Gastrocnemius medialis (tissue), 4 donors: ENCODE data around the gene FASN. TPM values are rescaled to one million over a fixed set of nuclear protein-coding genes. Genes with fewer than 3 reads are reported as not detected.

Experiments used
- ATAC-seq, 2 donors: fragments of 150-250 bp; one replicate each; pipeline ENCODE4 v1.9.1; 2016
- DNase-seq, 2 donors: peaks; one replicate each; pipeline ENCODE4 v3.0.0-alpha.2; 2019
- H3K27ac ChIP-seq, 4 donors: fragments of 200-600 bp; sonication (generic); 1 replicate in 1 of 4; 2 replicates in 3 of 4; pipeline ENCODE4 v1.5.1; 2016 to 2018; ENCODE audit warnings: mild to moderate bottlenecking in 2 of 4, moderate library complexity in 1 of 4
- H3K27me3 ChIP-seq, 3 donors: fragments of 200-600 bp; sonication (generic) in 2 of 3; 1 replicate in 1 of 3; 2 replicates in 2 of 3; pipeline versions ENCODE4 v1.5.1 to v1.6.0; 2016 to 2019; ENCODE audit warnings: mild to moderate bottlenecking in 1 of 3, moderate library complexity in 1 of 3
- H3K36me3 ChIP-seq, 2 donors: fragments of 200-600 bp; sonication (generic) in 1 of 2; one replicate each; pipeline ENCODE4 v1.5.1; 2017 to 2018
- H3K4me1 ChIP-seq, 2 donors: fragments of 200-600 bp; sonication (generic) in 1 of 2; one replicate each; pipeline ENCODE4 v1.5.1; 2016 to 2017; ENCODE audit warnings: mild to moderate bottlenecking in 2 of 2
- H3K4me3 ChIP-seq, 4 donors: fragments of 200-600 bp; sonication (generic) in 3 of 4; 1 replicate in 1 of 4; 2 replicates in 3 of 4; pipeline ENCODE4 v1.5.1; 2016 to 2019; ENCODE audit warnings: mild to moderate bottlenecking in 2 of 4
- H3K9me3 ChIP-seq, 3 donors: fragments of 200-600 bp; sonication (generic) in 2 of 3; 1 replicate in 1 of 3; 2 replicates in 2 of 3; pipeline ENCODE4 v1.5.1; 2016 to 2019
- CTCF ChIP-seq, 5 experiments: fragments of 450-650 bp in 3 of 5; fragments of 200-600 bp in 2 of 5; sonication (generic) in 2 of 5; IDR thresholded peaks in 4 of 5; conservative IDR thresholded peaks in 1 of 5; 1 replicate in 4 of 5; 2 replicates in 1 of 5; pipeline ENCODE4 v1.5.1; 2016 to 2019; ENCODE audit warnings: antibody characterized with exemption in 5 of 5, mild to moderate bottlenecking in 3 of 5, moderate library complexity in 3 of 5
- POLR2A ChIP-seq, 2 donors: fragments of 450-650 bp; IDR thresholded peaks; one replicate each; pipeline ENCODE4 v1.6.1; 2017; ENCODE audit warnings: antibody characterized with exemption in 2 of 2, mild to moderate bottlenecking in 2 of 2, moderate library complexity in 2 of 2
- in situ Hi-C, 4 donors: fragments of 200-750 bp; cut with MboI; loops; one replicate each; pipeline versions ENCODE4 v1.15.0 to v1.8.0; 2017; ENCODE audit warnings: low sequenced_read_pairs in 4 of 4
- intact Hi-C: fragments of 100-400 bp; cut with DNase I; formaldehyde crosslinking; loops from one replicate; pipeline ENCODE4 v1.15.1; 2023; ENCODE audit warnings: low total_unique reads
- total RNA-seq, 4 donors: library from RNA; depleted of rRNA; stranded (reverse); fragments of >200 nt; gene quantifications; one replicate each; pipeline versions ENCODE4 v1.1.0 to v1.2.3, GENCODE V29; 2016

Gene FASN
- total RNA-seq, 4 donors from 2014 or later, result 16.3 to 34.5 (median 26.3) TPM

GRCh38 chr17:82092995-82093751, 4.9 kb downstream of the FASN start:
- in situ Hi-C loops, result no loop called here
- TF ChIP-seq CTCF (IDR thresholded peaks at IDR 0.05 in 4 of 5, conservative IDR thresholded peaks at IDR 0.05 in 1 of 5) (no peak), POLR2A (IDR thresholded peaks at IDR 0.05) (no peak)
- no peak for ATAC-seq
- H3K4me1 ChIP-seq, result peaks cover 6 to 11% of the 10 kb centered on the region in 2 donors
- DNase-seq, result no peak
- intact Hi-C loops, result no loop called here
- H3K27me3 ChIP-seq, result no peaks in the 10 kb centered on the region
- H3K4me3 ChIP-seq, result no peak overlapping the region
- H3K36me3 ChIP-seq, result peaks cover 0 to 78% of the 10 kb centered on the region in 2 donors
- no peak overlapping the region for H3K27ac ChIP-seq
- H3K9me3 ChIP-seq, result no peaks in the 10 kb centered on the region

GRCh38 chr17:82092628-82092994, 5.4 kb downstream of the FASN start:
- ATAC-seq, result no peak
- in situ Hi-C loops (no loop called here), intact Hi-C loops (no loop called here)
- peaks cover 6 to 11% of the 10 kb centered on the region in 2 donors for H3K4me1 ChIP-seq
- H3K36me3 ChIP-seq, result peaks cover 0 to 84% of the 10 kb centered on the region in 2 donors
- H3K27ac ChIP-seq, result no peak overlapping the region
- no peak overlapping the region for H3K4me3 ChIP-seq
- no peak for TF ChIP-seq CTCF (IDR thresholded peaks at IDR 0.05 in 4 of 5, conservative IDR thresholded peaks at IDR 0.05 in 1 of 5)
- TF ChIP-seq POLR2A (IDR thresholded peaks at IDR 0.05), result no peak
- no peak for DNase-seq
- H3K9me3 ChIP-seq, result no peaks in the 10 kb centered on the region
- H3K27me3 ChIP-seq, result no peaks in the 10 kb centered on the region

GRCh38 chr17:82092094-82092586, 5.9 kb downstream of the FASN start:
- no peaks in the 10 kb centered on the region for H3K9me3 ChIP-seq
- H3K36me3 ChIP-seq, result peaks cover 0 to 89% of the 10 kb centered on the region in 2 donors
- DNase-seq (no peak), ATAC-seq (no peak)
- H3K27ac ChIP-seq, result no peak overlapping the region
- TF ChIP-seq POLR2A (IDR thresholded peaks at IDR 0.05) (no peak), CTCF (IDR thresholded peaks at IDR 0.05 in 4 of 5, conservative IDR thresholded peaks at IDR 0.05 in 1 of 5) (no peak)
- in situ Hi-C loops, result no loop called here
- H3K4me1 ChIP-seq, result peaks cover 6 to 9% of the 10 kb centered on the region in 2 donors
- H3K4me3 ChIP-seq, result no peak overlapping the region
- intact Hi-C loops, result no loop called here
- H3K27me3 ChIP-seq, result no peaks in the 10 kb centered on the region

- intact Hi-C loops (no loop called here), in situ Hi-C loops (no loop called here)
- peaks cover 0 to 95% of the 10 kb centered on the region in 2 donors for H3K36me3 ChIP-seq
- H3K27me3 ChIP-seq, result no peaks in the 10 kb centered on the region
- no peaks in the 10 kb centered on the region for H3K9me3 ChIP-seq
- no peak for TF ChIP-seq POLR2A (IDR thresholded peaks at IDR 0.05)
- TF ChIP-seq CTCF (IDR thresholded peaks at IDR 0.05 in 4 of 5, conservative IDR thresholded peaks at IDR 0.05 in 1 of 5), result no peak
- no peak overlapping the region for H3K4me3 ChIP-seq
- DNase-seq (no peak), ATAC-seq (no peak)
- no peak overlapping the region for H3K27ac ChIP-seq
- peaks cover 0 to 2% of the 10 kb centered on the region in 2 donors for H3K4me1 ChIP-seq
These were observed 6.6 kb downstream of the FASN start for GRCh38 chr17:82091264-82092066.
